Activated naive CD4-positive, alpha-beta T cell treated with anti-CD3 and anti-CD28 coated beads, Interleukin-2, amount 10 ng/mL, durations not matched to agents 7 days and 5 days (primary cell): Measurements from ENCODE around the gene RNLS.

Source experiments
- CTCF ChIA-PET: fragments of 350-600 bp; sonication (Branson Sonifier 250); formaldehyde crosslinking; loops from one replicate; lab custom pipeline; 2021; ENCODE audit warnings: antibody characterized with exemption; lab: Charles Lee
- DNase-seq: peaks from one replicate; pipeline ENCODE4 v3.0.0-alpha.2; 2020
- H3K27ac Mint-ChIP-seq: one replicate; pipeline ENCODE4 v1.8.0; 2021; ENCODE audit warnings: mild to moderate bottlenecking, moderate library complexity, mixed read lengths
- H3K27me3 Mint-ChIP-seq: one replicate; pipeline ENCODE4 v1.8.0; 2021; ENCODE audit warnings: mild to moderate bottlenecking, mixed read lengths
- H3K36me3 Mint-ChIP-seq: one replicate; pipeline ENCODE4 v1.8.0; 2021; ENCODE audit warnings: mixed read lengths
- H3K4me1 Mint-ChIP-seq: one replicate; pipeline ENCODE4 v1.8.0; 2021; ENCODE audit warnings: mixed read lengths
- H3K4me3 Mint-ChIP-seq: one replicate; pipeline ENCODE4 v1.8.0; 2021; ENCODE audit warnings: mild to moderate bottlenecking, moderate library complexity, mixed read lengths
- H3K9me3 Mint-ChIP-seq: one replicate; pipeline ENCODE4 v1.8.0; 2021; ENCODE audit warnings: mixed read lengths

Gene RNLS

GRCh38 chr10:88583584-88583957 is 453 bp upstream of the RNLS start:
- CTCF ChIA-PET: interaction anchor here (0.7 to 1.8 kb wide), 11 partner anchors 9 to 723 kb away, joined by 3 to 6 read pairs (median 4); partner anchors contain the start of gene LIPN

GRCh38 chr10:88582411-88582805 is 710 bp downstream of the RNLS start:
- peaks cover 20% of the 10 kb centered on the region for H3K27me3 Mint-ChIP-seq
- CTCF ChIA-PET: interaction anchor here (0.8 to 1.8 kb wide), 10 partner anchors 10 to 722 kb away, joined by 3 to 6 read pairs (median 4); partner anchors contain the start of gene LIPN
- H3K4me3 Mint-ChIP-seq: peak overlapping the region; percentile 82
- no peaks in the 10 kb centered on the region for H3K36me3 Mint-ChIP-seq
- H3K27ac Mint-ChIP-seq: peak overlapping the region; percentile 85
- peaks cover 14% of the 10 kb centered on the region for H3K4me1 Mint-ChIP-seq
- DNase-seq: no peak
- H3K9me3 Mint-ChIP-seq: no peaks in the 10 kb centered on the region

More at GRCh38 chr10:88583584-88583957, 453 bp upstream of the RNLS start:
- H3K9me3 Mint-ChIP-seq: no peaks in the 10 kb centered on the region
- peaks cover 14% of the 10 kb centered on the region for H3K4me1 Mint-ChIP-seq
- peaks cover 20% of the 10 kb centered on the region for H3K27me3 Mint-ChIP-seq
- DNase-seq: no peak
- H3K27ac Mint-ChIP-seq: peak overlapping the region; percentile 85
- H3K4me3 Mint-ChIP-seq: peak overlapping the region; percentile 82
- H3K36me3 Mint-ChIP-seq: no peaks in the 10 kb centered on the region

GRCh38 chr10:88565072-88565471 is 18.0 kb downstream of the RNLS start:
- no peak for DNase-seq
- H3K27me3 Mint-ChIP-seq: peaks cover 4% of the 10 kb centered on the region
- no peak overlapping the region for H3K27ac Mint-ChIP-seq
- H3K36me3 Mint-ChIP-seq: no peaks in the 10 kb centered on the region
- H3K4me3 Mint-ChIP-seq: no peak overlapping the region
- CTCF ChIA-PET: interaction anchor here (0.5 to 2.1 kb wide), 10 partner anchors 10 to 649 kb away, joined by 3 to 6 read pairs (median 4); partner anchors contain the start of gene RNLS
- H3K4me1 Mint-ChIP-seq: no peaks in the 10 kb centered on the region
- no peaks in the 10 kb centered on the region for H3K9me3 Mint-ChIP-seq

GRCh38 chr10:88562152-88562551 is 21.0 kb downstream of the RNLS start:
- Mint-ChIP-seq H3K36me3 (no peaks in the 10 kb centered on the region), H3K27ac (no peak overlapping the region), H3K4me3 (no peak overlapping the region), H3K9me3 (no peaks in the 10 kb centered on the region), H3K4me1 (no peaks in the 10 kb centered on the region), H3K27me3 (peaks cover 4% of the 10 kb centered on the region)
- DNase-seq: no peak
- CTCF ChIA-PET: interaction anchor here (1.0 to 1.1 kb wide), 2 partner anchors 9 to 21 kb away, joined by 3 to 4 read pairs; partner anchors contain the start of gene RNLS

GRCh38 chr10:88557658-88558057 is 25.5 kb downstream of the RNLS start:
- Mint-ChIP-seq H3K27ac (no peak overlapping the region), H3K4me3 (no peak overlapping the region), H3K4me1 (no peaks in the 10 kb centered on the region), H3K27me3 (no peaks in the 10 kb centered on the region), H3K36me3 (no peaks in the 10 kb centered on the region), H3K9me3 (no peaks in the 10 kb centered on the region)
- CTCF ChIA-PET: interaction anchor here (0.6 to 1.6 kb wide), 2 partner anchors 10 to 705 kb away, joined by 3 to 7 read pairs; no protein-coding TSS in a partner anchor
- DNase-seq: no peak

- no peaks in the 10 kb centered on the region for H3K4me1 Mint-ChIP-seq
- H3K27me3 Mint-ChIP-seq: no peaks in the 10 kb centered on the region
- CTCF ChIA-PET: interaction anchor here (0.6 to 1.6 kb wide), 2 partner anchors 10 to 705 kb away, joined by 3 to 7 read pairs; no protein-coding TSS in a partner anchor
- H3K4me3 Mint-ChIP-seq: no peak overlapping the region
- no peak overlapping the region for H3K27ac Mint-ChIP-seq
- H3K9me3 Mint-ChIP-seq: no peaks in the 10 kb centered on the region
- no peaks in the 10 kb centered on the region for H3K36me3 Mint-ChIP-seq
- no peak for DNase-seq
These were observed 25.9 kb downstream of the RNLS start for GRCh38 chr10:88557256-88557655.

GRCh38 chr10:88555190-88555908 is 27.8 kb downstream of the RNLS start:
- Mint-ChIP-seq H3K9me3 (no peaks in the 10 kb centered on the region), H3K36me3 (no peaks in the 10 kb centered on the region), H3K4me3 (no peak overlapping the region), H3K27me3 (no peaks in the 10 kb centered on the region), H3K27ac (no peak overlapping the region), H3K4me1 (no peaks in the 10 kb centered on the region)
- no peak for DNase-seq
- CTCF ChIA-PET: interaction anchor here (1.0 to 1.4 kb wide), 3 partner anchors 9 to 697 kb away, joined by 3 to 6 read pairs (median 4); no protein-coding TSS in a partner anchor

GRCh38 chr10:88553116-88553752 is 29.9 kb downstream of the RNLS start:
- peak; percentile 57 for DNase-seq
- no peak overlapping the region for H3K27ac Mint-ChIP-seq
- H3K9me3 Mint-ChIP-seq: no peaks in the 10 kb centered on the region
- H3K4me3 Mint-ChIP-seq: no peak overlapping the region
- H3K36me3 Mint-ChIP-seq: no peaks in the 10 kb centered on the region
- H3K27me3 Mint-ChIP-seq: no peaks in the 10 kb centered on the region
- CTCF ChIA-PET: interaction anchor here (0.6 to 3.1 kb wide), 15 partner anchors 8 to 735 kb away, joined by 3 to 31 read pairs (median 4); partner anchors contain the start of genes ATAD1, KLLN and PTEN
- no peaks in the 10 kb centered on the region for H3K4me1 Mint-ChIP-seq

GRCh38 chr10:88551246-88551645 is 31.9 kb downstream of the RNLS start:
- H3K27ac Mint-ChIP-seq: no peak overlapping the region
- no peaks in the 10 kb centered on the region for H3K27me3 Mint-ChIP-seq
- H3K4me1 Mint-ChIP-seq: no peaks in the 10 kb centered on the region
- CTCF ChIA-PET: interaction anchor here (1.4 to 3.1 kb wide), 7 partner anchors 149 to 701 kb away, joined by 3 to 31 read pairs (median 5); no protein-coding TSS in a partner anchor
- no peak overlapping the region for H3K4me3 Mint-ChIP-seq
- H3K9me3 Mint-ChIP-seq: no peaks in the 10 kb centered on the region
- no peaks in the 10 kb centered on the region for H3K36me3 Mint-ChIP-seq
- DNase-seq: no peak

GRCh38 chr10:88546497-88546896 is 36.6 kb downstream of the RNLS start:
- no peak overlapping the region for H3K4me3 Mint-ChIP-seq
- no peak overlapping the region for H3K27ac Mint-ChIP-seq
- H3K36me3 Mint-ChIP-seq: no peaks in the 10 kb centered on the region
- H3K9me3 Mint-ChIP-seq: no peaks in the 10 kb centered on the region
- H3K4me1 Mint-ChIP-seq: no peaks in the 10 kb centered on the region
- H3K27me3 Mint-ChIP-seq: no peaks in the 10 kb centered on the region
- CTCF ChIA-PET: interaction anchor here (0.6 kb wide), 1 partner anchor 205 kb away, joined by 4 read pairs; no protein-coding TSS in a partner anchor
- no peak for DNase-seq

- Mint-ChIP-seq H3K4me3 (no peak overlapping the region), H3K4me1 (no peaks in the 10 kb centered on the region), H3K9me3 (no peaks in the 10 kb centered on the region), H3K36me3 (no peaks in the 10 kb centered on the region), H3K27me3 (no peaks in the 10 kb centered on the region), H3K27ac (no peak overlapping the region)
- CTCF ChIA-PET: no interaction called here
- no peak for DNase-seq
These were observed 37.8 kb downstream of the RNLS start for GRCh38 chr10:88545359-88545758.

- Mint-ChIP-seq H3K4me1 (no peaks in the 10 kb centered on the region), H3K27me3 (no peaks in the 10 kb centered on the region), H3K4me3 (no peak overlapping the region), H3K36me3 (no peaks in the 10 kb centered on the region), H3K27ac (no peak overlapping the region), H3K9me3 (no peaks in the 10 kb centered on the region)
- CTCF ChIA-PET: interaction anchor here (1.3 kb wide), 1 partner anchor 9 kb away, joined by 3 read pairs; no protein-coding TSS in a partner anchor
- DNase-seq: no peak
These were observed 38.8 kb downstream of the RNLS start for GRCh38 chr10:88544140-88544870.

GRCh38 chr10:88542522-88542921 is 40.6 kb downstream of the RNLS start:
- Mint-ChIP-seq H3K27ac (no peak overlapping the region), H3K36me3 (no peaks in the 10 kb centered on the region), H3K4me3 (no peak overlapping the region), H3K27me3 (no peaks in the 10 kb centered on the region), H3K9me3 (no peaks in the 10 kb centered on the region), H3K4me1 (no peaks in the 10 kb centered on the region)
- CTCF ChIA-PET: no interaction called here
- DNase-seq: no peak
